Endothelial cell of hepatic sinusoid (primary cell): Measurements from ENCODE around the gene ZXDC.

ENCODE experiments used
- in situ Hi-C: cut with HindIII; loops from 2 replicates; pipeline ENCODE4 v1.10.0; 2017; ENCODE audit warnings: low sequenced_read_pairs

The ZXDC gene

DNA sequence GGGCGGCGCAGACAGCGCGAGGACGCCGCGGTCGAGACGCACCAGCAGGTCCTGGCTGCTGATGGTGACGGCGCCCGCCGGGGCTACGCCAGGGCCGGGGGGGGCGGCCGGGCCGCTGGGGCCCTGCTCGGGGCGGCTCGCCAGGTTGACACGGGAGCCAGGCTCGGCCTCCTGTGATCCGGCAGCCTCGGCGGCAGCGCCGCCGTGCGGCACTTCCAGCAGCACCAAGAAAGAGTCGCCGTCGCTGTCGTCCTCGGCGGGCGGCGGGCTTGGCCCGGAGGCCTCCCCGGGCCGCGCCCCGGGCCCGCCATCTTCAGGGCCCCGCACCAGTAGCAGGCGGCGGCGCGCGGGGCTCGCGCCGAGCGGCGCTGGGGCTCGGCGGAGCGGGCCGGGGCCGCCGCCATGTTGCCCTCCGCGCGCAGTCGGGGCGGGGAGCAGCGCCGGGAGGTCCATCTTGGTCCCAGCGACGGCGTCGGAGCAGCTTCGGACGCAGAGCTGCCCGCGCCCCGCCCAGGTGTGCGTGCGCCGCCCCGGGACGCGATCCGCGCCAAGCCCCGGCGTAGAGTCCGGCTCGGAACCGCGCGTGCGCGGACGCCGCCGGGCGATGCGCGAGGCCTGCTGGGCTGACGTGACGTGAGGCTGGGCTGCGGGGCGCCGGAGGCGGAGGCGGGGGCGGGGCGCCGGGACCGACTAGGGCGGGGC, at the start of gene ZXDC:
TSS of gene ZXDC (minus strand) at position 479 of the 702 bp plus-strand sequence. CDS start at position 453, 26 bp downstream.
- in situ Hi-C loops = no loop called here

- in situ Hi-C loops = loop anchor here (10.0 kb wide), 1 partner anchor 590 kb away; no protein-coding TSS in a partner anchor
These were observed 49.6 kb upstream of the ZXDC start for GRCh38 chr3:126525091-126525852.

DNA sequence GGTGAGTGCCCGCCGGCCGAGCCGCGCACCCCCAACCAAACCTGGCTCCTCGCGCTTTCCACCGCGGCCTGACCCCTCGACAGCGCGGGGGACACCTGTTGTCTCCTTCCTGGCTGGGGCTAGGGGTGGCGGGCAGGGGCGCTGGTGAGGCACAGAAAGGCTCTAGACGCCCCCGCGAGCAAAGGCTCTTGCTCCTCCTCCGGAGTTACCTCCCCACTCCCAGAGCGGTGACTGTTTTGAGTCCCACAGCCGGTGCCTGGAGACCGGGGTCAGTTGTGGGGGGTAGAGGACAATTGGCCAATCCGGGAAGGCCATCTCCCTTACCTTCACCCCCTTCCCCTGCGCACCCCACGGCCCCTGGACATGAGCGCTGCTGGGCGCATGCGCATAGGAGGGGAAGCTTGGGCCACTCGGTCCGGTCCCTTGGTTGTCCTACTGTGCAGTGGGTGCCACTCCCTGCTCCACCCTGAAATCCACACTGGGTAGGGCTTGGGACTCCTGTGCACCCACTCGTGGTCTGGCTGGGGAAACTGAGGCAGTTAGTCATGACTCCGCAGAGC, 48.8 kb upstream of the ZXDC start:
- in situ Hi-C loops = loop anchor here (5.0 to 10.0 kb wide), 2 partner anchors 138 to 590 kb away; no protein-coding TSS in a partner anchor

DNA sequence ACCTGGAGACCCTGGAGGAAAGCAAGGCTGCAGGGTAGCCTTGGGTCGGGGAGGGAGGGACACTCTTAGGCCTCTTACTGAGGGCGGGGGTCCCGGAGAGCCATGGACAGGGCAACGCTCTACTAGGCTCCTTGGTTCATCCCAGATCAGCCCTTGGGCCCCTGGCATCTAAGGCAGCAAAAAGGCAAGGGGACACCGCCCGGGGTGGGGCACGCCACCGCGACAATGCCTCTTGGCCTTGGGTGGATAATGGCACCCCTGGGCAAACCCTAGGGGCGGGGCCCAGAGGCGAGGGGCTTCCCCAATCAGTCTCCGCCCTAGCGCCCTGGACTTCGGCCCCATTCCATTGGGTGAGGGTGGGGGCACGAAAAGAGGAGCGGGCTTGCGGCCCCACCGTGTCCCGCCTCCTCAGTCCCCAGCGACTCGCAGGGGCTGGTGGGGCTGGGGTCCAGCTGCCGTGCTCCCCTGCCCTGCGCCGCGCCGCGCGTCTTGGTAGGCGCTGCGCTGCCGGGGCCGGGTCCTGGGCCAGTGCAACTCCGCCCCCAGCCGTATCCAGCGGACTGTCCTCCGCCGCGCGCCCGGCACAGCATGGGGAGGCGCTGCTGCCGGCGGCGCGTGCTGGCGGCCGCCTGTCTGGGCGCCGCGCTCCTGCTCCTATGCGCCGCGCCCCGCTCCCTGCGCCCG, 48.2 kb upstream of the ZXDC start, which contains the start of gene CHST13:
TSS of gene CHST13 (plus strand) at position 411 of the 684 bp plus-strand sequence. CDS start at position 589, 178 bp downstream.
- in situ Hi-C loops = loop anchor here (5.0 to 10.0 kb wide), 2 partner anchors 138 to 591 kb away; no protein-coding TSS in a partner anchor

DNA sequence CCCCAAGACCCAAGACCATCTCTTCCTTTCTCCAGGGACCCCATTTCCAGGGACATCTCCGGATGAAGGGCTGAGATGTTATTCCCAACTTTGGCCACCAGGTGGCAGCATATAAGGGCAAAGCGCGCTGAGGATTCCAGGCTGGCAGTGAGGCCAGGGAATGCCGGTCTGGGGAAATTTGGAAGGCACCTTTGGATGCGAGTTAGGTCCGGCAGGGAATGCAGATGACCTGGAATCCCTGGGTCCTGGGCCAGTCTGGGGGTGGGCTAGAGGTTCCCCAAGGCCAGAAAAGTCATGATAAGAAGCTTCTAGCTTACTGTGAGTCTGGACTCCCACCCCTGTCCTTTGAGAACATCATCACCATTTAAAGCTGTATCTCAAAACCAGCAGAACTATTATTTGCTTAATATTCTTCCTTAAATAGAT, 46.7 kb upstream of the ZXDC start:
- in situ Hi-C loops = loop anchor here (5.0 to 10.0 kb wide), 2 partner anchors 140 to 592 kb away; no protein-coding TSS in a partner anchor

DNA sequence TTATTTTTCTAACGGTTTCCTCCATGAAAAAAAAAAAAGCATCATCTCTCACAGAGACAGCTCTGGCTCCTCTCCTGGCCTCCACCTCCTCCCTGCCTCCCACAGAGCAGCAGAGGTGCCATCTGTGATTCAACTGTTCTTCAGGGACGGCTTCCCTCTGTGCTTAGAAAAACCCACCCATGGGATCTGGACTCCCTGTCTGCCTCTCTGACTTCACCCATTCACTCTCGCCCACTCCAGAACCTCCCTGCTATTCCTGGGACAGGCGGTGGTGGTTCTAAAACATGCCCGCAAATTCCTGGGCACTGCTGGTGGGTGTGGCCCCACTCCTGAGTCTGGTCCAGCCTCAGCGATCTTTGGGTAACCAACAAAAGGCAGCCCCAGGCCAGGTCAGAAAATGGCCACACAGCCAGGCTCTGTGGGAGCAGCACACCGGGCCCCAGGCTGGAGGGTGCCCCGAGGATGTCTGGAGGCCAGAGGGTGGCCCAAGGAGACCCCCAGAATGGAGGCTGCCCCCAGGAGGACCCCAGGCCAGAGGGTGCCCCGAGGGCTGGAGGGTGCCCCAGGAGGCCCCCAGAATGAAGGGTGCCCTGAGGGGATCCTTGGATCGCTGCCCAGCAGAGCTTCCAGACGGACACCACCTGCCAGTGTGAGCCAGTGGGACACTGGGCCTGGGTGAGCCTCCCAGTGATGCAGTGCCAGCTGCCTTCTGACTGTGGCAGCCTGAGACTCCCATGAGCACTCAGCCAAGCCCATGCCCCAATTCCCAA, 45.6 kb upstream of the ZXDC start:
- in situ Hi-C loops = loop anchor here (5.0 to 10.0 kb wide), 2 partner anchors 141 to 593 kb away; no protein-coding TSS in a partner anchor

DNA sequence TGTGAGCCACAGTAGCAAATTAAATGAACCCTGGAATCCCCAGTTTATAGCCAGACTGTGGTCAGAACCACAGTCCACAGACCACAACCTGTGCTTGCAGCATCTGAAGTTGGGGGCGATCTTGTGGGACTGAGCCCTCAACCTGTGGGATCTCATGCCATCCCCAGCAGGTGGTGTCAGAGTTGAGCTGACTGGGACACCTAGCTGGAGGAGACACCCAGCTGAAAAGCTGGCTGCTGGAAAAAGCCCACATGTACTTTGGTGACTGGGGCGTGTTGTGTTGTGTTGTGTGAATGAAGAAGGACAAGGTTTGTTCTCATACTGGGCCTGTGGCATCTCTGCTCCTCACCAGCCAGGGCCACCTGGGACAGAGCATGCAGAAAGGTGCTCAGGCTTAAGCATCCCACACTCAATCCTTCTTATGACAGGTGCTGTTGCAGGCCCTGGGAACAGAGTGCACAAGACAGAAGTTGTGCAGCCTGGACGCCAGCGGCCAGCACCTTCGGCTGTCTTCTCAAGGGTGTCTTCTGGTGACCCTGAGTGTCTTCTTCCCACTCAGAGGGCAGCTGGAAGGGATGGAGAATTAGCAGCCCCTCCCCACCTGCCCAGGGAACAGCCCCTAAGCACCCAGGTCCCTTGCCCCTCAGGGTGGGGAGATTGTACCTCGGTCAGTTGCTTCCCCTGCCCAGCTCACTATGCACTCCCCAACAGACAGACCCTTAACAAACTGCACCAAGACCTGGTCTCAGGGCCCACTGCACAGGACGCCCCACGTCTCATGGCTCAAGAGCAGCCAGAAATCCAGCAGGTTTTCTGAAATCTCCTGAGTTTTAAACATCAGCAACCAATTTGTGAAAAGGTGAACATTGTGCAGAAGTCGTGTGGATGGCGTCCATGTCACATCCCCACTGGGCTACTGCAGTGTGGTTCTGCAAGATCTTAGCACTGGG, 44.1 kb upstream of the ZXDC start:
- in situ Hi-C loops = loop anchor here (5.0 to 10.0 kb wide), 2 partner anchors 143 to 595 kb away; no protein-coding TSS in a partner anchor

GRCh38 chr3:126518779-126519177, 43.1 kb upstream of the ZXDC start:
- in situ Hi-C loops = no loop called here

DNA sequence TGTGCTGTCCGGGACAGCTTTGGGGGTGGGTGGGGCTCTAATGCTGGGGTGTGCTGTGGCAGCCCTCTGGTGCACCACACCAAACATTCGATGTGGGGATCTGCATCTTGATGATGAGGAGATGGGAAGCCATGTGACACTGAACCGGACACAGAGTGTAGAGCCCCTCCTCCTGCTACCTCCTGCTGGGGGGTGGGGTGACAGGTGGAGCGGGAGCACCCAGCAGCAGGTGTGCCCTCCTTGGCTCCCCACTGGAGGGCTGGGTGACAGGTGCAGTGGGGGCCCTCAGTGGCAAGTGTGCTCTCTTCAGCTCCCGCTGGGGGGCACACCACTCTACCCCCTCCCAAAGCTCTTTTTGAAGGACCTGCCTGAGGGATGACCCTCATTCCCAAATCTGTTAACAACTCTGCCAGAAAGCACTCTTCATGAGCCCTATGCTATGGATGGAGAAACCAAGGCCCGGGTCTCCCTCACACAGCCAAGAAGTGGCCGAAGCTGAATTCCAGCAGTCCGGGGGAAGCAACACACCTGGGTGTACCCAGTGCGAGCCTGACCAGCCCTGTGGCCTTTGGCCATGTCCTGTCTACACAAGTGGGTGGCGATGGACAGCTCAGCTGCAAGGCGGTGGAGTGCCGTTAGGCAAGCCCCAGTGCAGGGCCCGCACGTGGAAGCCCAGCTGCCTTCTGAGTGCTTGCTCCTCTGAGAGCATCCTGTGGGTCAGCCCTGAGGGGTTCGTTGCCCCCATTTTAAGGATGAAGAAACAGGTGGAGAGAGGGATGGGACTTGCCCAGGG, 42.5 kb upstream of the ZXDC start:
- in situ Hi-C loops = no loop called here

DNA sequence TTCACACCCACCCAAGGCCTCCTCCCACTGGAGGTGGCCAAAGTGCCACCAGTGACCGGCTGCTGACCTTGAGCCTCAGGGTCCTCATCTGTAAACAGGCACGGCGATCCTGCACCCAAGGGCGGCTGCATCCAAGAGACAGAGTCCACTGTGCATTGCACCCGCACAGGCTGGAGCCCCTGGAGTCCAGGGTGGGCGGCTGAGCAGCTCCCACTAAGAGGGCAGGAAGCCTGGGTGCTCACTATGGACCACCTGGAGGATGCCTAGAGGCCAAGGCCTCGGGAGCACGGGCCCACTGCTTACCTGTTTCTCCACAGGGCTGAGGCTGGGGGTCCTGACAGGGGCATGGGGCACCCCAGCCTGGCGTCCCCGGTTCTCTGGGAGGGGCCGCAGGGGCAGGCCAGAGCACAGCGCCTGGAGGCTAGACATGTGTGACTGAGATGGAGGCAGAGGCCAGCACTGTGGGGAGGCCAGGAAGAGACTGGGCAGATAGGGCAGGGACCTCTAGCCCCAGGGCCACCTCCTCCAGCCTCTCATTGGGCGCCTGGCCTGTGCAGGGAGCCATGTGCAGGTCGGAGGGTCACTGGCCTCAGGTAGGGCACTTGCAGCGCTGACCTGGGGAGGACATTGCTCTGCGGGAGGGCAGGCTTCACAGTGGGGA, 41.7 kb upstream of the ZXDC start, which contains the start of gene UROC1:
TSS of gene UROC1 (minus strand) at position 483 of the 661 bp plus-strand sequence. CDS start at position 429, 54 bp downstream.
- in situ Hi-C loops = no loop called here

DNA sequence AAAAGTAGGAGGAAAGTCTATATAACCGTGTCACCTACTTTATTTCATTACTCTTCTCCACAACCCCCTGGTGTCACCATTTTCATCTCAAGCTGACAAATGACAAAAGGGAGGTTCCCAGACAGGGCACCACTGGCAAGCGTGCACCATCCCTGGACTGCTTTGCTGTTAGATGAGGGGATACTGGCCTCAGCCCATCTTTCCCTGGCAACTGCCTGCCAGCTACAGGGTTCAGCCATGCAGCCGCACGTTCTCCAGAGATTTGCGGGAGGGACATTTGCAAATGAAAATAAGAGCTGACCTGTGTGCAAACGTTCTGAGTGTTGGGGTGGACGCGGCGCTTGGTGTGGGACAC, 41.2 kb upstream of the ZXDC start:
- in situ Hi-C loops = no loop called here

- in situ Hi-C loops = no loop called here
These were observed 40.7 kb upstream of the ZXDC start for GRCh38 chr3:126516152-126516935.

DNA sequence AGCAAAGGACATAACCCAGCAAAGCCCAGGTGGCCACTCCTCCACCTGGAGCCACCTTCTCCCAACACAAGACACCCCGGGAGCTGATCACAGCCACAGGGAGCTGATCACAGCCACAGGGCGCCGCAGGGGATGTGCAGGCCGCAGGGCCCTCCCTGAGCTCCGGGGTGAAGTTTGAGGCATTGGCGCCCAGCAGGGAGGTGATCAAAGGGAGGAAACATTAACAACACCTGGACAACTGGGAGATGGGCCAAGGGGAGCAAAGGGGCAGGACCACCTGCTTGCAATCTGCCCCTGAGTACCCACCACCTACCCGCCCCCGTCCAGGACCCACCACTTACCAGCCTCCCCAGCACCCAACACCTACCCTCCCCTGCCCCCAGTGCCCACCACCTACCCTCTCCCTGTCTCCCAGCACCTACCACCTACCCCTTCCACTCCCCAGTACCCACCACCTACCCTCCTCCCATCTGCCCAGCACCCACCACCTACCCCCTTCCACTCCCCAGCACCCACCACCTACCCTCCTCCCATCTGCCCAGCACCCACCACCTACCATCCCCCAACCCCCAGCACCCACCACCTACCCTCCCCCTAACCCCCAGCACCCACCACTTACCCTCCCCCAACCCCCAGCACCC, 39.5 kb upstream of the ZXDC start:
- in situ Hi-C loops = no loop called here

DNA sequence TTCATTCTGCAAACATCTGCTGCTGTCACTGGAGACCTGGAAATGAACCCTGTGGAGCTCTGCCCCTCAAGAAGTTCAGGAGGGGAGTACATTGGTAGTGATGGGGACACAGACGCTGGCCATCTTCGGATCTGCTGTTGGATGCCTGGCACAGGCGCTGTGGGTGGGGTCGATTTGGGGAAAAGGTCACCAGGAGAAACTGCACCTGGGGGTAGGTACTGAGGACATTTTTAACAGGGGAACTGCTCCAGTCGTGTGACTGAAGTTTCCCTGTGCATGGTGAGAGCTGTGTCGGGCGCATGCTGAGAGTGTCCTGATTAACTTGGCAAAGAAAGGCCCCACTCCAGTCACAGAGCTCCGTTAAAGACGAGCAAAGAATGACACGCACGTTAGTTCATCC, 38.5 kb upstream of the ZXDC start:
- in situ Hi-C loops = no loop called here

DNA sequence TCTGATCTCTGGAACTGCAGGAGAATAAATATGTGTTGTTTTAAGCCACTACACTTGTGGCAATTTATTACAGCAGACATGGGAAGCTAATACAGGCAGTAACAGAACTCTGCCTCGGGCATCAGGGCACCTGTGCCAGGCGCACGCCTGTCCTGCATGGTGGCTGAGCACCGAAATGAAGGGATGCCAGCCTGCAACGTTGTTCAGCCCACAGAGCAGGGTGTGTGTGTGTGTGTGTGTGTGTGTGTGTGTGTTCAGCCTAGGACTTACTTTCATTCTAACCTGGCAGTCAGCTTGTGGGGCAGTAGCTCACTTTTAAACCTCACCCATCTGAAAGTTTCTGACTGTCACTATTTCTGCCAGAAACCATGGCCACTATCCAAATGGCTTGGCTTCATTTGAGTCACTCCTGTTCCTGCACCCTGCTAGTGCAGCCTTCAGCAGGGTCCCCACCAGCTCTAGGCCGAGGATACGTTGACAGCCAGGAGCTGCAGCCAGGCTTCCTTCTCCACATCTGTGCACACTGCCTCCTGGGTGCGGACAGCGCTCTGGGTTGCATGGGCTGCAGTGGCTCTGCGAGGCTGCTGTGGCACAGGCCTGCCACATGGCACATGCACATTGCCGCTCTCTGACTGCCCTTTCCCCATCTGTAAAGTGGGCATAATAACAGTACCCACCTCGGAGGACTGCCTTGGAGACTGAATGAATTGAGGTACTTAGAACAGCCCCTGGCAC, 37.4 kb upstream of the ZXDC start:
- in situ Hi-C loops = no loop called here

- in situ Hi-C loops = no loop called here
These were observed 36.3 kb upstream of the ZXDC start for GRCh38 chr3:126512026-126512425.
